Epithelial cell of umbilical artery (primary cell): ENCODE results near the gene ASPN. TPM values are rescaled to one million over a fixed set of nuclear protein-coding genes. Genes with fewer than 3 reads are reported as not detected.

Source experiments
- total RNA-seq: library from RNA; depleted of rRNA; stranded (reverse); fragments of >200 nt; gene quantifications from 2 replicates; pipeline ENCODE4 v1.2.3, GENCODE V29; 2014

The ASPN gene
- total RNA-seq: not detected in 2 replicates

DNA sequence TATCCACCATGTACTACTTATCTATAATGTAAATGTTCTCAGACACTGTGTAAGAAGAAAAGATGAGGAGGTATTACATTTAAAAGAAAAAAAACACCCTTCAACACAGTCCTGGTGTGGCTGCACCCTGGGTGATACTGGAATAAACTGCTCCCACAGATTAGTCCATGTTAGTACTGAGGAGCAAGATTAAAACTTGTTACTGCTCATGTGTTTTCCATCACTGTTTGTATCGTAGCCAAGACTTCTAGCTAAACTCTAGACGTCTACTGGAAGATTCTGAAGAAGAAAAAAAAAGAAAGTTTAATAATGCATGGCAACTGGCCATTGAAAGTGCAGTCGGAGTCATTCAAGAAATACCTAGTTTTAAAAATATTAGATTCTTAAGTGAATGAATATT is at the start of gene ASPN:
Gene ASPN (minus strand): TSS at position 178 of the 400 bp plus-strand sequence.

DNA sequence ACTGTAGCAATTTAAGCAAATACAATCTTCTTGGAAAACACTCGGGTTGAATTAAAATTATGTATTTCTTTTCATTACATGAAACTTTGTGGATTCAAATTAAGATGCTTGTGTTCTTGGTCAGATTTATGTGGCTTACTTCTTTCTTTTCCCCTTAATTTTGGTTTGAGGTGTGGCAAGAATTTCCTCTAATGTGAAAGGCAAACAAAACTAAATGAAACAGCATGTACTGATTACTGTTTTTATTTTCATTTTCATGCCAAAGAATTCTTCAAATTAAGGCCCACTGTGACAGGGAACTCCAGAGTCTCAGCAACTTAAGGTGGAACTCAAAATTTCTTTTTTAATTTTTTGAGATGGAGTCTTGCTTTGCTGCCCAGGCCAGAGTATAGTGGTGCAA is 58.0 kb downstream of the ASPN start, which contains the start of gene OMD:
Gene OMD (minus strand): TSS at position 132 of the 400 bp plus-strand sequence. CDS start 6,913 bp downstream, outside the sequence.

Other genes starting within 250 kb of the ASPN start
- gene IARS1, start 188.8 kb downstream of the ASPN start, total RNA-seq: 201 and 253 TPM in 2 replicates
- 19.5 and 34.5 TPM in 2 replicates for gene NOL8, start 157.2 kb downstream of the ASPN start, total RNA-seq
- gene CENPP, start 156.6 kb downstream of the ASPN start, total RNA-seq: 2.6 and 4.7 TPM in 2 replicates
- gene OGN, start 77.9 kb downstream of the ASPN start, total RNA-seq: not detected in 2 replicates
- gene OMD, start 58.0 kb downstream of the ASPN start, total RNA-seq: not detected in 2 replicates
- gene ECM2, start 53.5 kb upstream of the ASPN start, total RNA-seq: 0.32 TPM in 1 of 2 replicates, not detected in the other
- gene IPPK, start 187.6 kb upstream of the ASPN start, total RNA-seq: 16.3 and 26.3 TPM in 2 replicates